ENCODE results near the gene LCE2D.
A peak's percentile ranks its signal among the peaks of the same experiment; 100 is the strongest.
"Not testable (repeated sequence)": the region's sequence is repeated elsewhere in the genome, so short reads cannot be mapped to it uniquely, and the experiment has no call there.

The LCE2D gene, protein sequence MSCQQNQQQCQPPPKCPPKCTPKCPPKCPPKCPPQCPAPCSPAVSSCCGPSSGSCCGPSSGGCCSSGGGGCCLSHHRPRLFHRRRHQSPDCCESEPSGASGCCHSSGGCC

DNA sequence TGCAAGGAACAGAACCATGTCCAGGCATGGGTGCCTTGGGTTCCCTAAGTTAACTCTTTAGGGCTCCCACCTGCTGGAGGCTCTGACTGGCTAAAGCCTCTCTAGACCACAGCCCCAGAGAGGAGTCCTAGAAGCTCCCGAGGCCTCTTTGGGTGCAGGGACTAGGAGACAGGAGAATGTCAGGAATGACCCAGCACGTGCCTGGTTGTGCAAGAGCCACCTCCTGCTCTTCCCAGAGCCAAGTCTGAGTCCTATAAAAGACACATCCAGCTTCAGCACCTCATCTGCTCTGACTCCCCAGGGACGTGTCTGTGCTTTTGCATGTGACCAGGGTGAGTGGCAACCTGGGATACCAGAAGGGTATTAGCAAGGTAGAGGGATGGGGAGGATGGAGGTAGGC, at the start of gene LCE2D:
Gene LCE2D, plus strand, starts transcription at position 283 of the 400 bp plus-strand sequence. CDS start 726 bp downstream, outside the sequence.
- no peak for DNase-seq

DNA sequence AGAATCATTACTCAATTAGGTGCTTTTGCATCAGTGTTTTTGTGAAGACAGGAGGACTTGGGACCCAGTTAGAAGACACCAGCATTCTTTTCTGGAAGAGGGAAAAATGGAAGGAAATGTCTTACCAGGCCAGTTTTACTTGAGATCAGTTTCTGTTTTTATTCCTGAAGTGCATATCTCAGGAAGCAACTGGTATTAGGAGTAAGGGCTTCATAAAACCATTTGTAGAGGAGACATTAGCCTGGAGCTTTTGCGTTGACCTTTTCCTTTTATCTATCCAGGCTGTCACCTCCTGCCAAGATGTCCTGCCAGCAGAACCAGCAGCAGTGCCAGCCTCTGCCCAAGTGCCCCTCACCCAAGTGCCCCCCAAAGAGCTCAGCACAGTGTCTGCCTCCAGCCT, 49.7 kb upstream of the LCE2D start, which contains the start of gene LCE3B:
Gene LCE3B, plus strand, starts transcription at position 301 of the 400 bp plus-strand sequence. Its CDS starts 0 bp downstream, at position 301.
- no peak for DNase-seq

DNA sequence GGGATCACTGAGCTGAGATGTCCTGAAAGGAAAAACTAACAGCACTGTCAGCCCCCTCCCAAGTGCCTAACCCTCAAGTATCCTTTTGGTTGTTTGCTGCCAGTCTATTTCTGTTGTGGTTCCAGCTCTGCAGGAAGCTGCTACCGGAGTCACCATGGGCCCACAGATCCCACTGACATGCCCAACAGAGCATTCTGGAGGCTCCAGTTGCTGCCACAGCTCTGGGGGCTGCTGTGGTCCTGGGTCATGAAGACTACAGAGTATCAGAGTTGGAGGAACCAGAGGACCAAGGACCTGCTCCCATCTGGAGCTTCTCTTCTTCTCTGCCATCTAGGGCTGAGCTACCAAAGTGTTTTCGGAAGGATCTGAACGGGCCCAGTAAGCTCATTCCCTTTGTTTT, 41.2 kb upstream of the LCE2D start:
- DNase-seq = no peak

DNA sequence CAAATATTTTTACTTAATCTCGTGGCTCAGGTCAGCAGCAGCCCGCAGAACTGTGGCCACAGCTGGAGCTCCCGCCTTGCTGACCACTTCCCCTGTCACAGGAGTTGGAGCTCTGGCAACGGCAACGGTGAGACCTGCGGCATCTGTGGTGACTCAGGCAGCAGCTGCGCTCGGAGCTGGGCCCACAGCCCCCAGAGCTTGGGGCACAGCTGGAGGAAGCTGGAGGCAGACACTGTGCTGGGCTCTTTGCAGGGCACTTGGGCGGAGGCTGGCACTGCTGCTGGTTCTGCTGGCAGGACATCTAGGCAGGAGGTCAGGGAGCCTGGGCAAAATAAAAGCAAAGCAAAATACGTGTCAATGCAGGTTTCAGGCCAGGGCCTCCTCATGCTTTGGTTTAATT, 40.4 kb upstream of the LCE2D start, which contains the start of gene LCE3A:
Gene LCE3A, minus strand, starts transcription at position 301 of the 400 bp plus-strand sequence. Its CDS starts 0 bp downstream, at position 301.
- DNase-seq = peak; percentile 33

DNA sequence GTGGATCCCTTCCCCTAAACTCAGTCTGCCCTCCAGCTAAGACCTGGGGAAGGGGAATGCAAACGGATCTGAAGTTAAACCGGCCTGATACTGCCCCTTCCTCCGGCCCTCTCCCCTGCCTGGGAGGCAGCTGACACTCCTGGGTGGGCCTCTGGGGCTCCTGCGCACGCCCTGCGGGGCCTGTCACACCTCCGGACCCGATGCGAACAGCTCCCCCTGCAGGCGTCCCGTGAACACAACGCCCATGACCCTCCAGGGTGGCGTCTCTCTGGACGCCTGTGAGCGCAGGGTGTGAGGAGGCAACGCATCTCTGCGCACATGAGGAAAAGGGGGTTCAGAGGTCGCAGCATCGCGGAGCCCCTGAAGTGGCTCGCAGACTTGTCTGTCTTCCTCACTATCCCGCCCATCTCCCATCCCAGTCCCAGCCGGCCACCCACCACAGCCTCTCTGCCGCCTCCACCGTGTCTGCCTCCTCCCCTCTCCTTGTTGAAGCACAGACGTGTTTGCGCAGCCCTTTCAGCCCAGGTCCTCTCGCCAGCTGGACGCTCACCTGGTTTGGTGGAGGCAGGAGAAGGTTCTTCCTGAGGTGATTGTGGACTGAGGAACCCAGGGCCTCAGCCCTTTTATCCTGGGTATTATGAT, 39.9 kb upstream of the LCE2D start:
- peak; percentile 35 for DNase-seq

DNA sequence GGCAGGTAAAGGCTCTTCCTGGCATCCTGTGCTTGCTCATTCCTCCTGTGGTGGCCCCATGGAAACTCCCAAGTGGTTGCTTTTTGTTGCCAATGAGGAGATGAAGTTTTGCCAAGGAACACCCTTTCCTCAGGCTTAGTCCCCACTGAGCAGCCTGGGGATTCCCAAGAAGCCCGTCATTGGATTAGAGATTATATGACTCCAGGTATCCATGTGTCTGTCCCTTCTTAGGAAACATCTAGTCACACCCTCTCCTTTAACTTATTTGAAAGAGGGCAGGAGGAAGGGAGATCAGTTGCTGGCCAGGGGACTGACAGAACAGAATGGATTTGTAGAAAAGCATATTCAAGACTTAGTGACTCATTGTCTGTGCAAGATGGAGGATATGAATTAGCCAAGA, 36.4 kb upstream of the LCE2D start:
- no peak for DNase-seq

DNA sequence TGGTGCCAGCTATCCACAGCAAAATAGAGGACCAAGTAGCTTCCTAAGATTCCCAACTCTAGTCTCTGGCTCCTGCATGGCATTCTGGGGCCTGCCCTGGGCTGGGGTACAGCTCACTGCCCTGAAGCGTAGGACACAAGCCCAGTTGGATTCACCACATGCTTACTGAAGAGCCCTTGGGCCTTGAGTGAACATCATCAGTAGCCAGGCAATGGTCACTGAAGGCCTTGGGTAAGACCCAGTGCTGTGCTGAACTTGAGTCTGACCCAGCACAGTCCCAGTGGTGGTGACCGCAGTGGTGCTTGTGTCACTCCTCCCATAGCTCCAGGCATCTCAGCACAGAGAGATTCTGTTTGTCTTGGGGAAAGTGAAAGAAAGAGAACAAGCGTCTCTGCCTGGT, 32.6 kb upstream of the LCE2D start:
- no peak for DNase-seq

DNA sequence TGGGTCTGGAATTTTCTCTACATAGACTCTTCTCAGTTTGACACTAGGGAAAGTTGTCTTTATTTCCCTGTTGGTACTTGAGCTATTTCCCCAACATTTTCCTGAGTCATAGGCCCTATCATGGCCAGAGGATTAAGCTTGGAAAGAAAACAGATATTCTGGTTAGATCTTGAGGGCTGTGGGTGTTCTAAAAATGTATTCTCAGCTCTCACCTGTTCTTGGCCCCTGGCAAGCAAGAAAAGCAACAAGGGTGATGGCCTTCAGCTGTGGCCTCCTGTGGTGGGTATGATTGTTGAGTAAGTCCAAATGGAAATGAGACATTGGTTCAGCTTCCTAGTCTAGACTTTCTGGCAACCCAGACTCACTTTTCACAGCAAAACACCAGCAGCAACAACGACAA, 22.8 kb upstream of the LCE2D start:
- no peak for DNase-seq

DNA sequence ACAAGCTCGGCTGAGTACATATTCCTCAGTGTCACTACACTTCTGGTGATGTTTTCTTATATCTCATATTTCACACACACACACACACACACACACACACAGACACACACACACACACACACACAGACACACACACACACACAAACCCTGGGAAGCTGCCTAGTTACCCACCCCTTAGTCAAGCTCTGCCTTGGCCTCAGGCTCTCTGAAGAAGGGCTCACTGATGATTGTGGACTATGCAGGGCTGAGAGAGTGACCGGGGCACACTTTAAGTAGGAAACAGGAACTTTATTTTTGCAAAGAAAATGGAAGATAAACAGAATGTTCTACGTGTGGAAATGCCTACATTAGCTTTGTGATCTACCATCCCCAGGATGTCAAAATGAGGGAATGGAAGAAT, 19.2 kb upstream of the LCE2D start:
- no peak for DNase-seq

DNA sequence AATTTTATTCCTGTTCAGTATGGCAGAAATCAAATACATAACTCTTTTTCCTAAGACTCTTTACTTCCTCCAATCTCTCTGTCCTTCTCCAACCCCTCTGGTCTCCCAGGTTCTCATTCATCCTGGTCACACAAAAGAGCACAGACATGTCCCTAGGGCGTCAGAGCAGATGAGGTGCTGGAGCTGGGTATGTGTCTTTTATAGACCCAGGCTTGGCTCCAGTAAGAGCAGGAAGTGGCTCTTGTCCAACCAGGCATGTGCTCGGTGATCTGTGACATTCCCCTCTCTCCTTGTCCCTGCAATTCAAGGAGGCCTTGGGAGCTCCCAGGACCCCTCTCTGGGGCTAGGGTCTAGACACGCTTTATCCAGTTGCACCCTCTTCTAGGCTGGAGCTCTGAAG, 18.0 kb upstream of the LCE2D start:
- no peak for DNase-seq

DNA sequence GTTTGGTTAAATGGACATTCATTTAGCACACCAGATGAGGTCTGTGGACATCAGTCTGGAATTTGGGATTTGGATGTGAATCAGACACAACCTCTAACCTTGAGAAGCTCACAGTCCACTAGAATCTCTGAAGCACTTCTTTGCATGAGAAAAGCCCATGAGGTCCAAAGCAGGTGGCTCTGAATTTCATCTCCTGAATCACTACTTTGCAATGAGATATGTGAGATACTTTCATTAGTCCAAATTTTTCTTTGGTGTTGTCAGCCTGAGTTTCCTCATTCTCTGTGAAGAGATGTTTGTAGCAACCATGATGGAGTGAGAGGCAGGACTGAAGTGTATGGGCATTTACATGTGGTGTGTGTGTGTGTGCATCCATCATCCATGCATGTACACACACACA, 16.5 kb upstream of the LCE2D start:
- no peak for DNase-seq

DNA sequence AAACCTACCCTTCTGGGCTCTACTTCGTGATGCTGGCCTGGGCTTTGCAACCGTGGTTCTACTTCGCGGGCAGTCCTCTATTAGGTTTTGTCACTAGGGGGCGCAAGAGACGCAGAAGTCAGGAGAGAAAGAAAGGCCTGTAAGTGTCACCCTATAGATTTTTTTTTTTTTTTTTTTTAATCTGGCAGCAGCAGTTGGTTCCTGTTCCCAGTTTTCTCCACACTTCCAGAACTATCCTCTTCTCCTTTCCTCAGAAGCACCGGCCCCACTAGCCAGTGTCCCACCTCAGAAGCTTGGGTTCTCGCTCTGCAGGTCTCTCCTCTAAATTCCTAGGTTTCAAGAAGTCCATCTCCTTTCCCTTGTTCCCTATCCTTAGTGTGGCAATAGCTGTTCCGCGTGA, 9.1 kb upstream of the LCE2D start:
- peak; percentile 82 for DNase-seq

DNA sequence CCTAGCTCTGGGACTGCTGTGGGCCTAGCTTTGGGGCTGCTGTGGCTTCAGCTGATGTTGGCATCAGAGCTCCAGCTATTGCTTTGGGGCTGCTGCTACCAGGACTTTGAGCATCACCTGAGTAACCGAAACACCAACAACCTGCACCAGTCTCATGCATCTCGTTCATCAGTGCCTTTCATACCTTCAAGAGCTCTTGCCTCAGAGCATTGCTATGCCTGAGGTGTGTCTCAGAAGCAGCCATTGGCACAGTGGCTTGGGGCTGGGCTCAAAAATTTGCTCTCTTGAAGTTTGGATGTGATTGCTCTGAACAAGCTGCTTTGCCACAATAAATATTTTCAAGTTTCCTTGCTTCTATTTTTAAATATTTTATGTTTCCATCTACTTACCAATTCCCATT, 6.7 kb upstream of the LCE2D start:
- DNase-seq = no peak

DNA sequence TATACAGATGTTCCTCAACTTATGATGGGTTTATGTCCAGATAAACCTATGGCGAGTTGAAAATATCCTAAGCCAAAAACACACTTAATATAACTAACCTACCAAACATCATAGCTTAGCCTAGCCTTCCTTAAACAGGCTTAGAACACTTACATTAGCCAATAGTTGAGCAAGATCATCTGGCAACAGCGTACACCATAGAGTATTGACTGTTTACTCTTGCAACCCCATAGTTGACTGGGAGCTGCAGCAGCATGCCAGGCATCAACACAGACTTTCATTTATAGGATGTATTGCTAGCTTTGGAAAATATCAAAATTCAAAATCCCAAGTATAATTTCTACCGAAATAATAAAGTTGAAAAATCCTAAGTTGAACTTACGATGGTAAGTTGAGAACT, 5.5 kb upstream of the LCE2D start:
- no peak for DNase-seq

DNA sequence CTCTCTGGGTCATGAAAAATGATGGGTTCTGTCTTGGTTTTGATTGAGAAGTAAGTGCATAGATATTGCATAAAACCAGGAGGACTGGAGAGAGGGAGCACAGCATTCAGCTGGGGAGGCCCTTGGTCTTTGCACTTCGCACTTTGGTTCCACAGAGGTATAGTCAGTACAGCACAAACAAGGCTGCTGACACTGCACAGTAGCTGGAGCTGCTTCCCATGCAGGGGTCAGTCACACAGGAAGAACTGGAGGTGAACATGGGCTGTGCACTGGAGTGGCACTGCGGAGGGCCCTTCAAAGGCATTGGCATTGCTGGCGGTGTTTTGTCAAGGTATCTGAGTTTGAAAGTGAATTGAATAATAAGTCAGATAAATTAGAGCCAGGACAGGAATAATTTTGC, 4.5 kb upstream of the LCE2D start:
- no peak for DNase-seq

DNA sequence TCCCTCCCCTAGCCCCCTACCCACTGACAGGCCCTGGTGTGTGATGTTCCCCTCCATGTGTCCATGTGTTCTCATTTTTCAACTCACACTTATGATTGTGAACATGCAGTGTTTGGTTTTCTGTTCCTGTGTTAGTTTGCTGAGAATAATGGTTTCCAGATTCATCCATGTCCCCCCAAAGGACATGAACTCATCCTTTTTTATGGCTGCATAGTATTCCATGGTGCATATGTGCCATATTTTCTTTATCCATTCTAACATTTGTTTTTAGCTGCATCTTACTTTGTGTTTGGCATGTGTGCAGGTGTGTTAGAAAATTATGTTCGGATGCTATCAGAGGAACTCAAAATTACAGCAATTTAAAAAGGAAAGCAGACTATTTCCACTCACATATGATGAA, 3.0 kb downstream of the LCE2D start:
- not testable (repeated sequence) for DNase-seq

DNA sequence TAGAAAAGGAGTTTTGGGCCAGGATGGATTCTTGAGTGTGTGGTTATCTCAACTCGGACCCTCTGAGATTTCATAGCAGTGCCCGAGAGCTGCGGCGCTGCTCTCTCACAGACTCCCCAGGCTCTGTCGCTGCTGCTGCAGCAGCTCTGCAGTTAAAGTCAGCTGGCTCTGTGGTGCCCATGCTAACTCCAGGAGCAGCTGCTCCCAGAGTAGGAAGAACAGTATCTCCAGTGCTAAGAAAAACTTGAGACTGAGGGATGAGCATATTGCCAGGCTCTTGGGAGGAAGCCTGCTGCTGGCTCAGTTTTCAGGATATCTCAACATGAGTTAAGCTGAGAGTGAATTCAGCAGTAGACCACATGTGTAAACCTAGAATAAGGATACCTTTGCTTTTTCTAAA, 4.5 kb downstream of the LCE2D start:
- DNase-seq = no peak

DNA sequence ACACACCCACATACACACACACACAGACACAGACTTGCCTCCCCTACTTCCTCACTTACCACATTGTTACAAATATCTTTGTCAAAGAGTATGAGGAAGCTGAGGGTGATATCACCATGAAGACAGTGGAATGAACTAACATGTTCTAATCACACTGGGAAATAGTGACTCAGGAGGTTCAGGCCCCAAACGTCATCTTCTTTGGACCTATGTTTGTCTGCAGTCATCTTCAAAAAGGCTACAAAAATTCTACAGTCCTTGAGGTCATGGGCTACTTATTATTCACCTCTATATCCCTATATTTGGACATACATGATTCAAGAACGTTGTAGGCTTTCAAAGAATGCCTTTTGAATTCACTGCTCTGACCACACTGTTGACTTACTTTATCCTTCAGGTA, 9.8 kb downstream of the LCE2D start:
- DNase-seq = no peak

DNA sequence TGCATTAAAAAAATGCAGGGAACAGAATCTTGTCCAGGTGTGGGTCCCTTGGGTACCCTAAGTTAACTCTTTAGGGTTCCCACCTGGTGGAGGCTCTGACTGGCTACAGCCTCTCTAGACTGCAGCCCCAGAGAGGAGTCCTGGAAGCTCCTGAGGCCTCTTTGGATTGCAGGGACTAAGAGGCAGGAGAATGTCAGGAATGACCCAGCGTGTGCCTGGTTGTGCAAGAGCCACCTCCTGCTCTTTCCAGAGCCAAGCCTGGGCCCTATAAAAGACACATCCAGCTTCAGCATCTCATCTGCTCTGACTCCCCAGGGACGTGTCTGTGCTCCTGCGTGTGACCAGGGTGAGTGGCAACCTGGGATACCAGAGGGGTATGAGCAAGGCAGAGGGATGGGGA, 11.8 kb downstream of the LCE2D start, which contains the start of gene LCE2C:
Gene LCE2C, plus strand, starts transcription at position 297 of the 400 bp plus-strand sequence. CDS start 737 bp downstream, outside the sequence.
- DNase-seq = not testable (repeated sequence)

DNA sequence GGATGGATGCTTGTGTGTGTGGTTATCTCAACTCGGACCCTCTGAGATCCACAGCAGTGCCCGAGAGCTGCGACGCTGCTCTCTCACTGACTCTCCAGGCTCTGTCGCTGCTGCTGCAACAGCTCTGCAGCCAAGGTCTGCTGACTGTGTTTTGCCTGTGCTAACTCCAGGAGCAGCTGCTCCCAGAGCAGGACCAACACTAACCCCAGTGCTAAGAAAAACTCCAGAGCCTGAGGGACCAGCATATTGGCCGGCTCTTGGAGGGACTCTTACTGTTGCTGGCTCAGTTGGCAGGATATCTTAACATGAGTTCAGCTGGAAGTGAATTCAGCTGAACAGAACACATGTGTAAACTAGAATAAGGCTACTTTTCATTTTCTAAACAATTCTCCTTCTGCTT, 16.3 kb downstream of the LCE2D start:
- DNase-seq = no peak

DNA sequence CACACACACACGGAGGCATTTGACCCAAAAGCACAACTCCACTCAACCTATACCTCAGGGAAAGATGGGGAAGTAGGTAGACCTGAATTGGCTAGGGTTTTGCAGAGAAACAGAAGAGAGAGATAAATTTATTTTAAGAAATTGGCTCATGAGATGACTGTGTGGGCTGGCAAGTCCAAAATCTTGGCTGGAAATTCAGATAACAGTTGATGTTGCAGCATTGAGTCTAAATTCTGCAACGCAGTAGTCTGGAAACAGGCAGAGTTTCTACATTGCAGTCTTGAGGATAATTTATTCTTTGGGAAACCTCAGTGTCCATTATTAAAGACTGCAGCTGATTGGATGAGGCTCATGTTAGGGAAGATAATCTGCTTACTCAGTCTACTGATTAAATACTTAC, 18.4 kb downstream of the LCE2D start:
- DNase-seq = no peak

DNA sequence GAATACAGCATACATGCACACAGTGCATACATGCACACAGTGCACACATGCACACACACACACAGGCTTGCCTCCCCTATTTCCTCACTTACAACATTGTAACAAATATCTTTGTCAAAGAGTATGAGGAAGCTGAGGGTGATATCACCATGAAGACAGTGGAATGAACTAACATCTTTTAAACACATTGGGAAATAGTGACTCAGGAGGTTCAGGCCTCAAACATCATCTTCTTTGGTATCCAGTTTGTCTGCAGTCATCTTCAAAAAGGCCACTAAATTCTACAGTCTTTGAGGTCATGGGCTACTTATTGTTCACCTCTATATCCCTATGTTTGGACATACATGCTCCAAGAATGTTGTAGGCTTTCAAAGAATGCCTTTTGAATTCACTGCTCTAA, 20.7 kb downstream of the LCE2D start:
- DNase-seq = no peak

DNA sequence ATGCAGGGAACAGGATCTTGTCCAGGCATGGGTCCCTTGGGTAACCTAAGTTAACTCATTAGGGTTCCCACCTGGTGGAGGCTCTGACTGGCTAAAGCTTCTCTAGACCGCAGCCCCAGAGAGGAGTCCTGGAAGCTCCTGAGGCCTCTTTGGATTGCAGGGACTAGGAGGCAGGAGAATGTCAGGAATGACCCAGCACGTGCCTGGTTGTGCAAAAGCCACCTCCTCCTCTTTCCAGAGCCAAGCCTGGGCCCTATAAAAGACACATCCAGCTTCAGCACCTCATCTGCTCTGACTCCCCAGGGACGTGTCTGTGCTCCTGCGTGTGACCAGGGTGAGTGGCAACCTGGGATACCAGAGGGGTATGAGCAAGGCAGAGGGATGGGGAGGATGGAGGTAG, 22.6 kb downstream of the LCE2D start, which contains the start of gene LCE2B:
Gene LCE2B, plus strand, starts transcription at position 301 of the 400 bp plus-strand sequence. CDS start 721 bp downstream, outside the sequence.
- DNase-seq = not testable (repeated sequence)

DNA sequence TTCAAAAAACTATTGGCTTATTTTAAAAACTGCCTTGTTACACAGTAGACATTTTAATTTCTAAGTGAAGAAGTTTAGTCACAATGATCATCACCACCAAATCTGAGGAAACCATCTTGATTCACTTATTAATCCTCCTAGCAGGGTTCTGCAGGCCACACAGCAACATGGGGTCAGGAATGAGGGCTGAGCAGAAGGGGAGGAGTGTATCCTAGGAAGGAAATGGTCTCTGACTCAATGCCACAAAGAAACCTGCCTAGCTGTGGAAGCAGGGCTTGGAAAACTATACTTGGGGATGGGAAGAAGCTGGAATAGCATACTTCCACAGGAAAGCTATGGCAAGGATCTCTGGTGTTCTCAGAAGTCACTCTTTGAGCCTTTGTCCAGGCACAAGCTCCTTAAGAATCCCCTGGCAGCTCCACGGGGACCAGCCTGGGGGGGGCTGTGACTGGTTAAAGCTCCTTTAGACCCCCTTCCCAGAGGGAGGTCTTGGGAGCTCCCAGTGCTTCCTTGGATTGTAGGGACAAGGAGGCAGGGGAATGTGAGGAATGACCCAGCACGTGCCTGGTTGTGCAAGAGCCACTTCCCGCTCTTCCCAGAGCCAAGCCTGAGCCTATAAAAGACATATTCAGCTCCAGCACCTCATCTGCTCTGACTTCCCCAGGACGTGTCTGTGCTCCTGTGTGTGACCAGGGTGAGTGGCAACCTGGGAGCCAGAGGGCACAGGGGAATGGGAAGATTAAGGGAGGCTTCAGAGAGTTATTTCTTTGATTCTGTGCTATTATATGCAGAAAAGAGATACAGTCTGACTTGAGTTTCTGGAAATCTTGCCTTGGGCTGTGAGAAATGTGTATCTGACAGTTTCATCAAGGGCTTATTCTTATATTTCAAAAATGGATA, 34.8 kb downstream of the LCE2D start, which contains the start of gene LCE2A:
Gene LCE2A, plus strand, starts transcription at position 645 of the 900 bp plus-strand sequence. CDS start 557 bp downstream, outside the sequence.
- no peak for DNase-seq

All from hematopoietic multipotent progenitor cell treated with erythropoietin and hydrocortisone succinate and interleukin-3 and kit ligand, for 6 days (in vitro differentiated cells).